ENCODE results near the gene PDE3B. TPM values are rescaled to one million over a fixed set of nuclear protein-coding genes. Genes with fewer than 3 reads are reported as not detected.
"Not testable (repeated sequence)": the region's sequence is repeated elsewhere in the genome, so short reads cannot be mapped to it uniquely, and the experiment has no call there.

PDE3B gene
- total and polyA plus RNA-seq, 10 donors, result 1.7 to 78.7 (median 20.8) TPM

DNA sequence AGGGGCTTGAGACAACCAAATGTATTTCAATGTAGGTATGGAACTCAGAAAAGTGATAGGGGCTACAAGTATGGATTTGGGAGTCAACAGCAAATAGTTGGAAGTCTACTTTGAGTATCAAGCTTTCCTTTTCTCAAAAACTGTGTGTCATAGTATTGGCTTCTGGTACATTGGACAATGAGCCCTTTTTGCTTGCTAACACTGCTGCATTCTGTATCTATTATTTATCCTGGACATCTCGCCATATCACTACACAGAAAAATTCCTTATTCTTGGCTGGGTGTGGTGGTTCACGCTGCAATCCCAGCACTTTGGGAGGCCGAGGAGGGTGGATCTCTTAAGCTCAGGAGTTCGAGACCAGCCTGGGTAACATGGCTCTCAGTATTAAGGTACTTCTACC, 230.0 kb downstream of the PDE3B start:
- intact Hi-C loops (cut with DNase I; ENCODE audit: low total_unique reads), result no loop called here
- no peaks in the 10 kb centered on the region for H3K27me3 ChIP-seq (replicated peaks in 1 of 7)
- no peak for DNase-seq
- no peak overlapping the region for H3K4me3 ChIP-seq
- peaks cover 0 to 59% (median 10%) of the 10 kb centered on the region in 6 donors for H3K36me3 ChIP-seq
- TF ChIP-seq, protein P1, sequence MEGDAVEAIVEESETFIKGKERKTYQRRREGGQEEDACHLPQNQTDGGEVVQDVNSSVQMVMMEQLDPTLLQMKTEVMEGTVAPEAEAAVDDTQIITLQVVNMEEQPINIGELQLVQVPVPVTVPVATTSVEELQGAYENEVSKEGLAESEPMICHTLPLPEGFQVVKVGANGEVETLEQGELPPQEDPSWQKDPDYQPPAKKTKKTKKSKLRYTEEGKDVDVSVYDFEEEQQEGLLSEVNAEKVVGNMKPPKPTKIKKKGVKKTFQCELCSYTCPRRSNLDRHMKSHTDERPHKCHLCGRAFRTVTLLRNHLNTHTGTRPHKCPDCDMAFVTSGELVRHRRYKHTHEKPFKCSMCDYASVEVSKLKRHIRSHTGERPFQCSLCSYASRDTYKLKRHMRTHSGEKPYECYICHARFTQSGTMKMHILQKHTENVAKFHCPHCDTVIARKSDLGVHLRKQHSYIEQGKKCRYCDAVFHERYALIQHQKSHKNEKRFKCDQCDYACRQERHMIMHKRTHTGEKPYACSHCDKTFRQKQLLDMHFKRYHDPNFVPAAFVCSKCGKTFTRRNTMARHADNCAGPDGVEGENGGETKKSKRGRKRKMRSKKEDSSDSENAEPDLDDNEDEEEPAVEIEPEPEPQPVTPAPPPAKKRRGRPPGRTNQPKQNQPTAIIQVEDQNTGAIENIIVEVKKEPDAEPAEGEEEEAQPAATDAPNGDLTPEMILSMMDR (IDR thresholded peaks at IDR 0.05 in 8 of 11, conservative IDR thresholded peaks at IDR 0.05 in 3 of 11), result no peak
- 94 to 99% (median 96%) methylated on average over 4 of the region's 4 CpGs for WGBS, 5 donors
- no peaks in the 10 kb centered on the region for H3K9me3 ChIP-seq
- no peak overlapping the region for H3K27ac ChIP-seq
- no peaks in the 10 kb centered on the region for H3K4me1 ChIP-seq

DNA sequence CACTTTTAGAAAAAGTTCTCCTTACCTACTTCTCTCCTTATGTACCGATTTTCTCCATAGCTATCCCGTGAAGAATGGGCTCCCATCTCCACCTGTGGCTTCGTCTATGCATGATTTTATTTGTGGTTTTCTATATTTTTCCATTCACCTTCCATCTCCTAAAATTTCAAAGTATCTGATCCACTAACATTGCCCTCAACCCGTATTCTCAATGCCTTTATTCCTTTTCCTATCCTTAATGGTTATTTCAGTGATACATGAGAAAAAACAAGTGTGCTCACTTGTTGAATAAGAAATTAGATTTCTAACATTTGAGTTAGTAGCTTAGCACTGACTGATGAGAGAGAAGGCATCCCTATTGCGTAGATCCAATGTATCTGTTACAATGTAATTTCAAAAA, 231.6 kb downstream of the PDE3B start:
- no peaks in the 10 kb centered on the region for H3K27me3 ChIP-seq (replicated peaks in 1 of 7)
- no peak overlapping the region for H3K4me3 ChIP-seq
- no peaks in the 10 kb centered on the region for H3K9me3 ChIP-seq
- peaks cover 0 to 66% (median 15%) of the 10 kb centered on the region in 6 donors for H3K36me3 ChIP-seq
- TF ChIP-seq POLR2A (IDR thresholded peaks at IDR 0.05) (no peak), POLR2AphosphoS5 (IDR thresholded peaks at IDR 0.05) (no peak)
- TF ChIP-seq, protein P1 (IDR thresholded peaks at IDR 0.05 in 8 of 11, conservative IDR thresholded peaks at IDR 0.05 in 3 of 11), result no peak
- H3K27ac ChIP-seq, result no peak overlapping the region
- no peaks in the 10 kb centered on the region for H3K4me1 ChIP-seq
- 95 to 98% (median 97%) methylated on average over 5 of the region's 5 CpGs for WGBS, 5 donors
- no peak for DNase-seq
- intact Hi-C loops (cut with DNase I; ENCODE audit: low total_unique reads), result no loop called here

DNA sequence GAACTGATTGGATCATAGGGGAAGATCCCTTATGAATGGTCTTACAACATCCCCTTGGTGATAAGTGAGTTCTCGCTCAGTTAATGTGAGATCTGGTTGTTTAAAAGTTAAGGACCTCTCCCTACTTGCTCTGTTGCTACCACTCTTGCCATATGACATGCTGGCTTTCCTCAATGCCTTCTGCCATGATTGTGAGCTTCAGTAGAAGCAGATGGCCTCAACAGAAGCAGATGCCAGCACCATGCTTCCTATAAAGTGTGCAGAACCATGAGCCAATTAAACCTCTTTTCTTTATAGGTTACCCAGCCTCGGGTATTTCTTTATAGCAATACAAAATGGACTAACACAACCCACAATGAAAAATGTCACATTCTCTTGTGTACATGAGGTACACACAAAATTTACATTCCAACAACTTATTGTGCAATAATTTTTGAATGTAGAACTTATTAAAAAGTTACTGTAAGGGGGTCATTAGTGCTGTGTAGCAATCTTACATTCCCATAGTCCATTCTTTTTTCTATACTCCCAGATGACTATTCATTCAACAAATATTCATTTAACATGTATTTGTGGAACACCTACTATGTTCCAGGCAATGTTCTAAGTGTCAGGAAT, 238.1 kb downstream of the PDE3B start:
- 96 to 99% (median 96%) methylated on average over 2 of the region's 2 CpGs for WGBS, 5 donors
- TF ChIP-seq, protein P1 (IDR thresholded peaks at IDR 0.05 in 8 of 11, conservative IDR thresholded peaks at IDR 0.05 in 3 of 11), result no peak
- TF ChIP-seq POLR2A (IDR thresholded peaks at IDR 0.05) (no peak), POLR2AphosphoS5 (IDR thresholded peaks at IDR 0.05) (no peak)
- no peak overlapping the region for H3K4me3 ChIP-seq
- peaks cover 0 to 52% (median 13%) of the 10 kb centered on the region in 6 donors for H3K36me3 ChIP-seq
- peaks cover 0 to 7% (median 0%) of the 10 kb centered on the region in 6 donors for H3K4me1 ChIP-seq
- H3K9me3 ChIP-seq, result no peaks in the 10 kb centered on the region
- intact Hi-C loops (cut with DNase I; ENCODE audit: low total_unique reads), result no loop called here
- no peak for DNase-seq
- no peak overlapping the region for H3K27ac ChIP-seq
- no peaks in the 10 kb centered on the region for H3K27me3 ChIP-seq (replicated peaks in 1 of 7)

DNA sequence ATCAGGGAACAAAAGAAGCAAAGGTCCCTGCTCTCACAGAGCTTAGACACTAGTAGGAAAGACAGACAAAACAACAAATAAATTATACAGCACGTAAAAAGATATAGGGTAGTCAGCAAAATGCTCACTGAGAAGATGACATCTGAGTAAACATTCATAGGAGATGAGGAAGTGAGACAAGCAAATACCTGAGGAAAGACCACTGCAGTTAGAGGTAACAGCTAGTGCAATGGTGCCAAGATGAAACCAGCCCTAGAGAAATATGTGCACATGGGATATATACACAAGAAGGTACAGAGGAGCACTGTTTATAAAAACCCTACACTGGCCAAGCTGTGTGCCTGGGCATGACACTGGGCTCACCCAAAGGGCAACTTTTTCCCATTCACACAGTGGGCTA, 238.6 kb downstream of the PDE3B start:
- 77 to 88% (median 83%) methylated on average over 1 of the region's 1 CpG for WGBS, 5 donors
- Histone ChIP-seq H3K36me3 (peaks cover 0 to 47% (median 11%) of the 10 kb centered on the region in 6 donors), H3K27ac (no peak overlapping the region), H3K27me3 (replicated peaks in 1 of 7) (no peaks in the 10 kb centered on the region), H3K9me3 (no peaks in the 10 kb centered on the region), H3K4me1 (peaks cover 0 to 12% (median under 1%) of the 10 kb centered on the region in 6 donors), H3K4me3 (no peak overlapping the region)
- DNase-seq, result no peak
- intact Hi-C loops (cut with DNase I; ENCODE audit: low total_unique reads), result no loop called here
- TF ChIP-seq, protein P1 (IDR thresholded peaks at IDR 0.05 in 8 of 11, conservative IDR thresholded peaks at IDR 0.05 in 3 of 11), result no peak
- TF ChIP-seq POLR2A (IDR thresholded peaks at IDR 0.05) (no peak), POLR2AphosphoS5 (IDR thresholded peaks at IDR 0.05) (no peak)

DNA sequence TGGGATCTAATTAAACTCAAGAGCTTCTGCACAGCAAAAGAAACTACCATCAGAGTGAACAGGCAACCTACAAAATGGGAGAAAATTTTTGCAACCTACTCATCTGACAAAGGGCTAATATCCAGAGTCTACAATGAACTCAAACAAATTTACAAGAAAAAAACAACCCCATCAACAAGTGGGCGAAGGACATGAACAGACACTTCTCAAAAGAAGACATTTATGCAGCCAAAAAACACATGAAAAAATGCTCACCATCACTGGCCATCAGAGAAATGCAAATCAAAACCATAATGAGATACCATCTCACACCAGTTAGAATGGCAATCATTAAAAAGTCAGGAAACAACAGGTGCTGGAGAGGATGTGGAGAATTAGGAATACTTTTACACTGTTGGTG, 240.1 kb downstream of the PDE3B start:
- peaks cover 0 to 27% (median 4%) of the 10 kb centered on the region in 6 donors for H3K4me1 ChIP-seq
- H3K9me3 ChIP-seq; H3K27ac ChIP-seq; H3K27me3 ChIP-seq (replicated peaks in 1 of 7); DNase-seq; intact Hi-C loops (cut with DNase I; ENCODE audit: low total_unique reads); H3K4me3 ChIP-seq: not testable (repeated sequence)
- peaks cover 0 to 32% (median 4%) of the 10 kb centered on the region in 6 donors for H3K36me3 ChIP-seq
- 83 to 100% (median 100%) methylated on average over 1 of the region's 1 CpG; no CpG with 5 or more reads in 1 of the 5 donors for WGBS, 5 donors
